ENCODE data around the gene SORBS1.
"Not testable (repeated sequence)": the region's sequence is repeated elsewhere in the genome, so short reads cannot be mapped to it uniquely, and the experiment has no call there.

The SORBS1 gene

DNA sequence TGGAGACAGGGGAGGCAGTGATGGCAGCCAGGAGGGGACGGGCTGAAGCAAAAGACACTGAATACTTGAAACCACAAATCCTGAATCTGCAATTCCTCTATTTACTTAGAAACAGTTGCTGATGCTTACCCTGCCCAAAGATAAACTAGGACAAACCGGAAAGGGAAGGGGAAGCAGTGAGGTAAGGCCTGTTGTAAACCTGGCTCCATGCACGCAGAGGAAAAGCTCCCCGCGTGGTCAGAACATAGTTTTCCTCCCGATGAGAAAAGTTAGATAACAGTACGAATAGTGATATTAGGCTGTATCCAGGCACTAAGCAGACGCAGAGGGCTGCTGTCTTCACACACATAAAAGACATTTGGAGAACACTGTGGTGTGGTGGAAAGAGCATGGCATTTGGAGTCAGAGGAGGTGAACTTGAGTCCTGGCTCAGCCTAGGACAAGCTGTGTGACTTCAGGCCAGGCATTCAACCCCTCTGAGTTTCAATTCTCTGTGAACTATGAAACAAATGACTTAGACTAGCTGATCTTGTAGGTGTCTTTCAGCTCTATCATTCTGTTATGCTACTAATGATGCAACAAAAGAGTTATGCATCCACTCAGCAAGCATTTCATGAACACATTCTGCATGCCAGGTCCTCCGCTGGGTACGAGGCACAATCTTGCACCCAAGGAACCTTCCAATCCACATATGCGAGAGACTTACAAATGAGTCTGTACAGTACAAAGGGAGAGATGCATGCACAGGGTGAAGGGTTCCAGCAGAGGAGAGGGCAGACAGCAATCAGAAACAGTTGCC, 80.9 kb downstream of the SORBS1 start:
- DNase-seq, result no peak

DNA sequence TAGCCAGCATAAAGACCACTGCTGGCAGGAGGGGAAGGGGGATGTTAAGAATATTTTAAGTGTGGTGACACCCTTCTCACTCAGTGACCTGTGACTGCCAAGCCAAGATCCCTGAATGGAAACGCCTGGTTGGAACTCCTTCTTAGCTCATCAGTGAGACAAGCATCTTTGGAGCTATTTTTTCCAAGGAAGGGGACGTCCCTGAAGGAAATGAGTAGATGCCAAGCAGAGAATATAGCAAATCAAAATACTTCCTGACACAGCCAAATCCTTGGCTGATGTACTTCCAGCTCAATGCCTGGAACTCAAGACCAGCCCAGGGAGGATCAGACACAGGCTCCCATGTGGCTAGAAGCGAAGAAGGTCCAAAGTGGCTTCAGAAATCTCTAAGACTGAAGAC, 82.2 kb downstream of the SORBS1 start:
- DNase-seq, result no peak

DNA sequence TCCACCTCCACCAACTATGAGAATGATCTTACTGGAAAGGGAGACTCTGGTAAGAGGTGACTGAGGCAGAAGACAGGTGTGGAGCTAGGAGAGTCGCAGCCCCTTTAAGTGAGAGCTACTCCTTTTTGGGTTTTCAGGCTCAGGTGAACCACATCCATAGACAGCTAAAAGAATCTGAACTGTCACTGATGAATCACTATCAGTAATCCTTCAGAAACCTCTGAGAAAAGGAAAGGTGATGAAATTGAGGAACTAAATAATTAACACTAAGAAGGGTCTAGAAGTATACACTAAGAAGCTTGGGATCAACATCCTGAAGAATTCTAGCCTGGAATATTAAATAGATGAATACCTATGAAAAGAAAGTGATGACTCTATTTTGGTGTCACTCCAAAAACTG, 83.0 kb downstream of the SORBS1 start:
- DNase-seq, result no peak

DNA sequence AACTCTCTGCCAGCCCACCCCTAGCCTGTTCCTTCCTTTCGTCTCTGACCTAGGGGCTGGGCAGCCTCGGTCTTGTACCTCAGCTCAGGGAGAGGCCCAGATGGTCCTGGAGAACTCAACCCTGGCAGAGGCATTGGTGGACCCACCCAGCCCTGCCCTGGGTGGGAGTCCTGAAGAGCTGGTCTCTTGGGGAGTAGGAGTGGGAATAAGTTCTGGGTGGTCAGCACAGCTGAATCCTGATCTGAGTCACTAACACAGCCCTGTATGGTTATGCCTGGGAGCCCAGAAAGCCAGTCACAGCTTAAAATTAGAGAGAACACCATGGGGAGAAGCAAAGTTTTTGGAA, 84.0 kb downstream of the SORBS1 start:
- no peak for DNase-seq

DNA sequence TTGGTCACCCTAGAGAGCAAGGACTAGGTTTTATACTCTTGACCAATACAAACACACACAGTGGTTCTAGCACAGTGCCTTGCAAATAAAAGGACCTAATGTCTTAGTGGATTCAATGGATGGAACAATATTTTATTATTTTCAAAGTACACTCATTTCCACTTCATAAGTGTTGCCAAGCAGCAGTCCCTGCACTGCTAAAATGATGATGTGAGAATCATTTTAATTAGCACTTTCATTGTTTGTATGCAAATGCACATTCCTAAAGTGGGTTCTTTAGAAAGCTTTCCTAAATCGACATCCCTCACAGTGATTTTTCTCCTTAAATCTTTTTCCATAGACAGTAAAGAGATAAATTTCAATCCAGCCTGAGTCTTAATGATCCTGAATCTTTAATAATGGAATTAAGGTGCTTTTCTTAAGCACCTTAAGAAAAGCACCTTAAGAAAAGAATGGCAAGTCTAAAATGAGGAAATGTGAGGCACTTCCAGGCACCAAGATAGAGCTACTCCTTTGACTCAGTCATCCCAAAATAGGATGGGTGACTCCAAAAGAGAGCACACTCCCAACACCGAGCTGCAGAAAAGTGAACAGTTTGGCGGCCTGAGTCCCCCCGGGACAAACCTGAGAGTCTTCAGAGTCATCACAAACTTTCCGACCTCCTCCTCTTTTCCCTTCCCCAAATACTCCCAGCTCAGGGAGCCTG, 84.5 kb downstream of the SORBS1 start:
- DNase-seq, result no peak

DNA sequence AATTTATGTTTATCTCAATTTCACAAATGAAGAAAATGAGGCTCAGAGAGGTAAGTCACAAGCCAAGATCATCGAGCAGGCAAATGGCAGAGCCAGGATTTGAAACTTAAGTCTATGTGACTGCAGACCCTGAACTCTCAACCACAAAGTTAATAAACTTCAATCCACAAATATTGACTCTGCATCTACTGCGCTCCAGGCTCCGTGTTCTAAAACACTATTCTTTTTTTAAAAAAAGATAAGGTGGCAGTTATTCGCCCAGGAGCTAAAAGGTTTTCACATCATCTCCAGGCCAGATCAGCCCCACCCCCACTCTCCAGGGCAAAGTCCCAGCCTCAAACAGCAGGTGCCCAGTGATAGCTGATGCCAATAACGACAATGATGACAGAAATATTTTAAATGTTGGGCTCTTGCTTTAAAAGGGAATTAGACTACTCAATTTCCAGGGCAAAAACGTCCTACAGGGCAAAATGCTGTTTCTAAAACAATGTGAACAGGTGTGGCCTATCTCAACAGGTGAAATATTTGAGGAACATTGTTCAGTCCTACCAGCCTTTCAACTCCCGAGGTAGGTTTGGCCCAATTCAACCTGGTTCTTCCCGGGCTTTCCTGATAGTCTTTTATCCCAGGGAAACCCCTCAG, 85.2 kb downstream of the SORBS1 start:
- no peak for DNase-seq

DNA sequence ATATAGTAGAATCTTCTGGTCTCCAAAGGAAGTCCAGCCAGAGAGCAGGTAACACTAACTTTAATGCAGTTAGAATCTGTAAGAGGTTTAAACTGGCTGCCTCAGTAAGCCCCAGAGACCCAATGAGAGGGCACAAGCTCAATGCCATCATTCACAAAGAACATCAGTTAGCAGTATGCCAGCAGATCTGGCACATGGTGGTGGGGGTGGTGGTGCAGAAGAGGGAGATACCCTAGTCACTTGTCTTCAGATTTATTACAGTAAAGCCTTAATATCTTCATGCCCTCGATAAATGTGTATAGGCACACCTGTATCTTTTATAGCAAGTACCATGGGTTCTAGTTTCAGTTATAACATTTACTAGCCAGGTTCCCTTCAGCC, 86.2 kb downstream of the SORBS1 start:
- DNase-seq, result no peak

DNA sequence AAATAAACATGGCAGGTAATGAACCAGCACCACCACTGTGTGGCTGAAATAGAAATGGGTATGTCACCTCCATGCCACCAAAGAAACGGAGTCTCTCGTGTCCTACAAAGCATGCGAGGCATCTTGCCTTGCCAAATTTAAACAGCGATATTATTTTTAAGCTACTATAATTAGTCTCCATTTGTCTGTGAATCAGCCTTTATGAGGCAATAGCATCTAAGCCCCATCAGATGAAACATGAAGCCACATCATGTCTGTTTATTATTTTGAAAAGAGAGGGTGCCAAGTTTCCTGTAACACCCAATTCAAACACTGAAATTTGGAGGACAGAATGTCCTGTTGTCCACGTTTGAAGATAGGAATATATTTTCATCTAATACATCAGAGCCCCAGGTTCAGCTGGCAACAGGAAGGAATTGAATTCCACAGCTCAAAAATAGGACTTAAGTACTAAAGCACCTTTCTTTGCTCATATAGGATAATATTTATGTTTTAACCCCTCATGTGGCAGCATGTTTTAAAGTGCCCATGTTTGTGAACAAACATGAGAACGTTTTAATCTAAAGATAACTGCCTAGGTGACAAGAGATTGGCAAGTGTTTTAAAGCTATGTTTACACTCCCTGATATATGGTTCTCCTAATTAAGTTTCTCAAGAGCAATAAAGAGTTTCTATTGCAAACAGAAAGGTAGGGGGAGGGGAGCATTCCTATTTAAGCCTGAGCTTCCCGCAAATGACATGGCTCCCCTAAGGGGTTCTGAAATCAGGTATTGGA, 86.8 kb downstream of the SORBS1 start:
- DNase-seq, result no peak

DNA sequence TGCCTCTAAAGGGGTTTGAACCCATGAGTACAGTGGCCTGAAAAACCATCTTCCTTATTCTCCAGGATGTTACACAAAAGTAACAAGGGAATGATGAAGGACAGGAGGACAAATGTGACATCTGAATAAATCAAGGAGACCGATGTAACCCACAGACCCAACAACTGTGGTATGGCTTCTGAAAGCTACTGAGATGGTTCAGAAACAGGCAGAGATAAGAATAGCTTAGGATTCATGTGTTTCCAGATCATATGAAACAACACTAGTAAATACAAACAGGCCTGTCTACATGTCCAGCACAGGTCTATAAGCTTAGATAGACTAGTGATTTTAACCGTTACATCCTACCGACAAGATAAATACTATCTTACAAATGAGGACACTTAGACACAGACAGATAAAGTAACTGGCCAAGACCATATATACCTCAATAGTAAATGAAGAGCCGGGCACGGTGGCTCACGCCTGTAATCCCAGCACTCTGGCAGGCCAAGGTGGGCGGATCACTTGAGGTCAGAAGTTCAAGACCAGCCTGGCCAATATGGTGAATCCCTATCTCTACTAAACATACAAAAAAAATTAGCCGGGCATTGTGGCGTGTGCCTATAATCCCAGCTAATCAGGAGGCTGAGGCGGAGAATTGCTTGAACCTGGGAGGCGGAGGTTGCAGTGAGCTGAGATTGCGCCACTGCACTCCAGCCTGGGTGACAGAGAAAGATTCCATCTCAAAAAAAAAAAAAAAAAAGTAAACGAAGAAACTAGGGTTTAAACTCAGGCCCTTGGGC, 88.7 kb downstream of the SORBS1 start:
- DNase-seq, result no peak

DNA sequence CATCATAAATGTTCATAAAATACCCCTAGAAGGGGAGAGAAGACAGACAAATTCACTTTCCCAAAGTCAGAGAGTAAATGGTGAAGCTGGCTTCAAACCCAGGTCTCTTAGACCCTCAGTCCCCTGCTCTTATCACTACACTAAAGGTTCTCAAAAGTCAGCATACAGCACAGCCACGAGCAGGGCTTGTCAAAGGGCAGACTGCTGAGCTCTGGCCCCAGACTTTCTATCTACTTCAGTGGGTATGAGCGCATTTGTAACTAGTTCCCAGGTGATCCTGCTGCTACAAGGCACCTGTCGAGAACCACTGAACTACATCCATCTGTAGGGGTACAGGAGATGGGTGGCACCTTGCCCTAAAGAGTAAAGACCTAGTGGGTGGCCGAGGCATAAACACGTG, 91.5 kb downstream of the SORBS1 start:
- no peak for DNase-seq

DNA sequence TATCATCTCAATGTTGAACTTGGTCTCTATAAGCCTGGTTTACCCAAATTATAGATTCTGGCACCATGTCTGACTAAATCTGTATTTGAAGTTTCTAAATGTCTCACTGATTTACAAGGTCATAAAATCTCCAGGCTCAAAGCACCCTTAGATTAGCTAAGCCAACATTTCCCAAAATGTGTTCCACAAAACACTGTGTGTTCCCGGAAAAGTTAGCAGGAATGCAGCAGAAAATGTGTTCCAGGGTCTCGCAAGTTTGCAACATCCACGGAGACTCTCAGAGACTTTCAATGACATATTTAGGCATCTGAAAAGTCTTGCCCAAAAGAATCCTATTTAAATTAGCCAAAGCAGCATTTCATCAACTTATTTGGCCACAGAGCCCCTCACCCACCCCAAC, 91.9 kb downstream of the SORBS1 start:
- no peak for DNase-seq

DNA sequence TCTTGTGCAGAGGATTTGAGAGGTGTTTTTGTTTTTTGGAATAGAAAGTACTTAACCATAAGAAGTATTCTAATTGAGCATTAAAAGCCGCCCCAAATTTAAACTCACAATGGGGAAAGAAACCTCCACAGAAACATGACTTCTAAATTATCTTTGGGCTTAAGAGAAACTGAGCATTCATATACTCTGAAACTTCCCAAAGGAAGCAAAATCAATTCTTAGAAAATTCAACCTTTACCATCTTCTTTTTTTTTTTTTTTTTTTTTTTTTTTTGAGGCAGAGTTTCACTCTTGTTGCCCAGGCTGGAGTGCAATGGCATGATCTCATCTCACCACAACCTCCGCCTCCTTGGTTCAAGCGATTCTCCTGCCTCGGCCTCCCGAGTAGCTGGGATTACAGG, 93.5 kb downstream of the SORBS1 start:
- DNase-seq, result not testable (repeated sequence)

DNA sequence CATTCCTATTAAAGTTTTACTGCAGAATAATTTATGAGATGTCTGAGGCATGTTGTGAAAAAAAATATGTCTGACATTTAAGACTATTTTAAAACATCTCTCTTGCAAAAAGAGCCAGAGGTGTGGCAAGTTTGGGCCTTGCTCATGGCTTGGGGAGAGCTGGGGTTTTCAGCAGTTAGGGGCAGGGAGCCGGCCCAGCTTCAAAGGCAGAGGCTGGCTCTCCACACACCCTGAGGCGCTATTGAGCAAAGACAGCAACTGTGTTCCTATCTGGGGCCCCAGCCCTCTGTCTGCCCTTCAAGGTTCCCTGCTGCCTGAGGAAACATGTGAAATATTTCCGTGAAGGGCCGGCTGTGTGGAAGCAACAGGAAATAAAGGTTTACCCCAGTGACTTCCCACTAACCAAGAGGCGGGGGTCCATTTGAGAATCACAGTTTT, 94.0 kb downstream of the SORBS1 start:
- DNase-seq, result no peak

DNA sequence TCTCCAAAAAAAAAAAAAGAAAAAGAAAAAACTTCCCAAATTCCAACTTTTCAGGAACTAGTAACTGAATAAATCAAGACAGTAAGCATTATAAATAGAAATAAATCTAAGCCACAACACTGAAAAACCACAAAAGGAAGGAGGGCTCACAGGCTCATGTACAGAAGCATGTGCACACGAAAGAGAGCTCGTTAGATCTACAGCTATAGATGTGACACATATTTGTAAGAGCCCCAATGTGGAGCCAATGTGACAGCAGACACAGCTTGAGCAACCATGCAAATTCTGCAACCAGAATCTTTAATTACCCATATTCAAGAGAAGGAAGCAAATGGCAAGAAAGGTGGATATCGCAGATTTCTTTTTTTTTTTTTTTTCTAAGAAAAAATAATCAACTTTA, 94.7 kb downstream of the SORBS1 start:
- DNase-seq, result no peak

DNA sequence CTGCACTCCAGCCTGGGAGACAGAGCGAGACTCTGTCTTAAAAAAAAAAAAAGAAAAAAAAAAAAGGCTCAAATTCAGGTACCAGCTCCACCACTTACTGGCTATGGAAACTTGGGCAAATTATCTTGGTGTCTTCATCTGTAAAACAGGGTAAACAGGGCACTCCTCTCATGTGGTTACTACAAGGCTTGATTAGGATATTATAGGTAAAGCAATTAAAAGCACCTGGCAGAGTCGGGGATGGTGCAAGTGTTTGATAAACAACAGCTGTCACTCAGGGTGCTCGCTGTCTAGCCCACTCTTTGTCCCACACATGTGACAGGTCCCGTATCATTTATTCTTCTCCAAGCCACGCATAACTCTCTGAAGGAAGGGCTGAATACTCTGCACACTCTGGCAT, 96.9 kb downstream of the SORBS1 start:
- DNase-seq, result no peak

DNA sequence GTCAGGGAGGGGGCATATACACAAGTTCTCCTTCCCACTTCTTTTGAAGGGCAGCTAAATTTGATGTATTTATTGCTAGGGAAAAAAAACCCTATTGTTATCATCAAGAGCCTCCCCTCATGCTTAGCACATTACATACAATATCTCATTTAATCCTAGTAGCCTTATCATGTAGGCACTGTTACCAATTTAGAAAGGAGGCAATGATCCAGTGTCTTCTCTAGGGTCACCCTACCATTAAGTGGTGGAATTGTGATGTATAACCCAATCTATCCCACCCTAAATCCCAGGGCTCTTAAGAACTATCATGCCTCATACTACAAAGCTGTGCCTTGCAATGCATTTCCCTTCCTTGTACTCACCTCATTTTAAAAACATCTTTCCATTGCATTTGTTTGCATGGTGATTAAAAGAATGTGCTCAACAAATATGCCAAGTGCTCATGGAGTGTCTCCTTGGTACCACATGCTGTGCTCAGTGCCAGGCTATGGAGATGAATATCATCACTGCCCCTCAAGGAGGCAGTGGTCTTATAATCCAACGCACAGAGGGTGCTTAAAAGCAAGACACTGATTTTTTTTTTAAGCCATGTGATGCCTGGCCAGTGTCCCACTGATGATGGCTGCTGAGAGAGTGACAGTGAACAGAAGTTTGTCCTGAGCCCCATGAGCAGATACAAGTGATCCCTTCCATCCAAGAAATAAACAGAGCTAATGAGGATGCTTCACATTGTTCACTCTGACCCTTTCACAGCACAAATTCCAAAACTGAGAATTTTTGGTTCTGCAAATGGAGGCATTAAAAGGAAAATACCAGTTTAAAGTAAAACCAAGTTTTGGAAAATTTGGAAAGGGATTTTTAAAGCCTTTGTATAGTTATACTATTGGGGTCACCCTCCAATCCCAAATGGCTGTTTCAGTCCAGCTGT, 98.2 kb downstream of the SORBS1 start:
- DNase-seq, result no peak

DNA sequence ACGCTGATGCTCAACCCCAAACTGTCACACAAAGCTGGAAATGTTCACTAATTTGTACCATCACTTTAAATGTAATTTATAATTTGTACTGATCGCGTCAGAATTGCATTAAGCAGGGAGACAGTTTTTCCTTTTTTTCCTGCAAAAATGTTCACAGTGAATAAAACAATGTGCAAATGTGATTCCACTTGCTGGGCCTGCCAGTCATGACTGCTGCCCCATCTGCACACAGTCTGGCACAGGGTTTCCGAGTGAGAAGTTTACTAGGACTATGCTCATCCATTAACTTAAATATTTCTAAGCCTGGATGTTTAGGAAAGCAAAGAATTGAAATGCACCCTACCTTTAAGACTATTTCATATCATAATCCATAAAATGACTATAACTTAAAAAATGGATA, 99.6 kb downstream of the SORBS1 start:
- no peak for DNase-seq

DNA sequence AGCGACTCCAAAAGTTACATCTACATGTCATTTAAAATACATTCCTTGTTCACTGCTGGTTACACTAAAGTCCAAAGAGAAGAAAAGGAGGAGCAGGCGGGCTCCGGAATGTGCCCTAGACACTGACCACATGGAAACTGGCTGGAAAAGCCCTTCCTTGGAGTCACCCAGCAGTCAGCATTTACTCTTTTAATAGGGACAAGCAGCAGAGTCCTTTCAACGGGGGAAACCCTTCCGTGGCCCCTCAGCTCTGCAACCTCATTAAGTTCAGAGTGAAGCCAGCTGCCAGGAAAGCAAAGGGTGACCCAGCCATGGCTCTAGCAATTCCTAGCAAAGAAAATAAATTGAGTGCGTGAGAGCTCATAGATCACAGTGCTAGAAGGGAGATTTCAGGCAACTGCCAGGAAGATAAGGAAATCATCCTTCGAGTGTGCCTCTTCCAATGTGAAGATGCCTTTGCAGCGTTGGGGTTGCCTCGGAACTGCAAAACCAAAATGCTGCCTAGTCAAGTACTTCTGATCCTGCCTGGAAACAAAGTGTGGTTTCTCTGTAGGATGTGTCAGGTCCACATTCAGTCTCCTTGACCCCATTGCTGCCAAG, 101.6 kb downstream of the SORBS1 start:
- DNase-seq, result no peak

DNA sequence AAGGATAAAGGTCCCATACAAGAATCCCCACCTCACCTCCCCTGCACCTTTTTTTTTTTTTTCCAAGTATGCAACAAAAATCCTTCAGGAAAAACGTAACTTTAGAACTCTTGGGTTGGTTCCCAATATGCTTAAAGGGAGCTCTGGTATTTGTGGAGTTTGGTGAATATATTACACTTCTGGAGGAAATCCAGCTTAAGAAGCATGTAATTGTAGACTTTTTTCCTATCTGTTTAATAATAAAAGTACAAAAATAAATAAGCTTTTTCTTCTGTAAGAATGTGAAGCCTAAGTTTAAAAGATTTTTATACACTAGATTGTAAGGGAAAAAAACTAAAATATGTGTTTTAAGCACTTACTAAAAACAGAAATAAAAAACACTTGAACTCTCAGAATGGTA, 102.3 kb downstream of the SORBS1 start:
- no peak for DNase-seq

DNA sequence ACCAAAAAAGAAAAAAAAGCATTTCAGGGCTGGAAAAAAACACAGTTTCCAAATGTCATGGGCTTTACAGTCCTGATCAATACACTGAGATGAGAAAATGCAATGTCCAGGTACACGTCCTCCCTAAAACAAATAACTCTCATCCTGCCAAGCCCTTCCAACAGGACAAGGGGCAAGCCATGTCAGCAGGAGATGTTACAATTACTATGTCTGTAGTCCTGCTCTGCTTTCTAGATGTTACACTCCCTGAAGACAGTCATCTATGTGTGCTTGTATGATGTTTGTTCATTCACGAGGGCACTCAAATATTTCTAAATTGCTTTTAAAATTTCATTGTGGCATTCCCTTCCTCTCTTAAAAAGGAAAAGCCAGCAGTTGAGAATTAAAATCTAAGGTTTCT, 103.2 kb downstream of the SORBS1 start:
- DNase-seq, result no peak

DNA sequence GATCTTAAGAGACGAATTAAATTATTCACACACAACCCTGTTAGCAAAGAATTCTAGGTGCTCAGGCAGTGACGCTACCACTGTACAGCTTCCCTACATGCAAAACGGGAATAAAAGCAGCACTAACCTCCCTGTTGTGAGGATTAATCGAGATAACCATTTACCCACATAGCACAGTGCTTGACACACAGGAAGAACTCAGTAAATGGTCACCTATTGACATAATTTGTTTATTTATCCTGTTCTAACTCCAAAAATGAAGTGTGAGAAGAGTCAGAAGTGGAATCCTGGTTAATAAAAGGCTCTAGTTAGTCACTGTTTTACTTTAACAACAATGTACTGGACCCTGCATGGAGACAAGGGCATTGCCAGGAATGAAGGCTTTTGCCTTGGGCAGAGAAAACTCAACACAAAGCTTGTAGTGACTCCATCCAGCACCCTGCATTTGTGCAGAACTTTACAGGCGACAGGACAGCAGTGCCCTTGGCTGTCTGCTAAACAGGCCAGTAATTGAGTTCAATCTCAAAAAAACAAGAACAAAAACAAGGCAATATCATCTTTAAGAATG, 103.8 kb downstream of the SORBS1 start:
- DNase-seq, result no peak
